PC-9 (cell line): ENCODE results near the gene LYPLAL1. TPM values are rescaled to one million over a fixed set of nuclear protein-coding genes. Genes with fewer than 3 reads are reported as not detected.

Experiments used
- BruUV-seq: library from RNA; stranded (reverse); fragments of 400-500 nt; replicated peaks from 2 replicates; lab custom pipeline; 2021; lab: Mats Ljungman, UMichigan
- CTCF ChIA-PET: fragments of 300-600 bp; sonication (Branson Sonifier 250); formaldehyde crosslinking; loops from one replicate; lab custom pipeline; 2022; ENCODE audit warnings: antibody characterized with exemption; lab: Charles Lee
- POLR2A ChIA-PET: fragments of 300-600 bp; sonication (Branson Sonifier 250); formaldehyde crosslinking; loops from one replicate; lab custom pipeline; 2022; ENCODE audit warnings: antibody characterized with exemption; ENCODE audit not compliant: unreplicated experiment; lab: Charles Lee
- DNase-seq, 2 experiments: peaks; one replicate each; pipeline versions ENCODE4 v3.0.0 to v3.0.0-alpha.2; 2015 to 2022; ENCODE audit warnings: mixed read lengths in 1 of 2
- H2AFZ ChIP-seq: fragments of 200-600 bp; sonication (generic); 2 replicates; pipeline ENCODE4 v1.8.1; 2017; ENCODE audit warnings: antibody characterized with exemption
- H3F3A ChIP-seq: fragments of 200-600 bp; sonication (generic); 2 replicates; pipeline ENCODE4 v1.8.1; 2017; ENCODE audit warnings: antibody characterized with exemption, mild to moderate bottlenecking, low read depth; ENCODE audit not compliant: insufficient read depth
- H3K27ac ChIP-seq: fragments of 200-600 bp; sonication (generic); 2 replicates; pipeline ENCODE4 v1.6.1; 2016; ENCODE audit warnings: mixed run types
- H3K27me3 ChIP-seq: fragments of 200-600 bp; sonication (generic); 2 replicates; pipeline ENCODE4 v1.6.1; 2016; ENCODE audit warnings: low read depth, mixed run types; ENCODE audit not compliant: insufficient read depth
- H3K36me3 ChIP-seq: fragments of 200-600 bp; sonication (generic); 2 replicates; pipeline ENCODE4 v1.6.1; 2016; ENCODE audit warnings: low read depth, mixed run types
- H3K4me1 ChIP-seq: fragments of 200-600 bp; sonication (generic); replicated peaks from 2 replicates; pipeline ENCODE4 v1.6.1; 2016; ENCODE audit warnings: mixed run types; ENCODE audit not compliant: insufficient read depth
- H3K4me2 ChIP-seq: fragments of 200-600 bp; sonication (generic); 2 replicates; pipeline ENCODE4 v1.6.1; 2017; ENCODE audit warnings: mixed run types
- H3K4me3 ChIP-seq: fragments of 200-600 bp; sonication (generic); 2 replicates; pipeline ENCODE4 v1.6.1; 2016; ENCODE audit warnings: mixed run types
- H3K79me2 ChIP-seq: fragments of 200-600 bp; sonication (generic); 2 replicates; pipeline ENCODE4 v1.6.1; 2017; ENCODE audit warnings: low read depth, mixed run types
- H3K9me2 ChIP-seq: fragments of 200-600 bp; sonication (generic); 2 replicates; pipeline ENCODE4 v1.8.1; 2017; ENCODE audit warnings: mild to moderate bottlenecking; ENCODE audit not compliant: insufficient read depth
- H3K9me3 ChIP-seq: fragments of 200-600 bp; sonication (generic); 2 replicates; pipeline ENCODE4 v1.8.1; 2016; ENCODE audit warnings: low read depth; ENCODE audit not compliant: insufficient read depth
- H4K20me1 ChIP-seq: fragments of 200-600 bp; sonication (generic); 2 replicates; pipeline ENCODE4 v1.8.1; 2017; ENCODE audit not compliant: insufficient read depth
- CTCF ChIP-seq: fragments of 200-600 bp; sonication (generic); conservative IDR thresholded peaks from 2 replicates; pipeline ENCODE4 v1.6.1; 2017; ENCODE audit warnings: mixed run types, antibody characterized with exemption, mild to moderate bottlenecking, moderate library complexity
- EZH2 ChIP-seq: fragments of 200-600 bp; sonication (generic); IDR thresholded peaks from 2 replicates; pipeline ENCODE4 v1.8.0; 2017; ENCODE audit warnings: antibody characterized with exemption, low read depth
- intact Hi-C: fragments of 100-400 bp; cut with micrococcal nuclease; formaldehyde crosslinking; loops from one replicate; pipeline ENCODE4 v1.10.0; 2022; ENCODE audit not compliant: unreplicated experiment
- total RNA-seq: library from RNA; stranded (reverse); gene quantifications from 2 replicates; pipeline ENCODE4 v1.2.3, GENCODE V29; 2021

Gene LYPLAL1
- total RNA-seq, 1 experiment from 2014 or later, result 57.0 TPM

GRCh38 chr1:219149009-219149577 is 24.6 kb upstream of the LYPLAL1 start:
- H3K27ac ChIP-seq, result no peak overlapping the region
- POLR2A ChIA-PET, result interaction anchor here (0.6 kb wide), 1 partner anchor 11 kb away, joined by 7 read pairs; no protein-coding TSS in a partner anchor
- no peaks in the 10 kb centered on the region for H3K9me3 ChIP-seq
- DNase-seq, result no peak
- no peak overlapping the region for H3K4me3 ChIP-seq
- CTCF ChIA-PET, result no interaction called here
- no peak for TF ChIP-seq CTCF
- no peak for TF ChIP-seq EZH2
- intact Hi-C loops, result no loop called here
- no peaks in the 10 kb centered on the region for H3K36me3 ChIP-seq
- no peaks in the 10 kb centered on the region for H3K4me1 ChIP-seq
- no TSS peak for BruUV-seq
- H2AFZ ChIP-seq, result no peak overlapping the region
- H3K9me2 ChIP-seq, result no peaks in the 10 kb centered on the region; the same call in 1 of the 2 replicates
- H3F3A ChIP-seq, result no peaks in the 10 kb centered on the region
- H3K79me2 ChIP-seq, result no peaks in the 10 kb centered on the region
- H3K27me3 ChIP-seq, result no peaks in the 10 kb centered on the region
- H3K4me2 ChIP-seq, result no peak overlapping the region
- no peaks in the 10 kb centered on the region for H4K20me1 ChIP-seq

GRCh38 chr1:219149953-219150352 is 23.7 kb upstream of the LYPLAL1 start:
- Histone ChIP-seq H3K4me1 (no peaks in the 10 kb centered on the region), H3K4me3 (no peak overlapping the region), H3K79me2 (no peaks in the 10 kb centered on the region), H3K4me2 (no peak overlapping the region), H3K9me3 (no peaks in the 10 kb centered on the region), H3K27ac (no peak overlapping the region), H2AFZ (no peak overlapping the region), H3F3A (no peaks in the 10 kb centered on the region), H3K9me2 (no peaks in the 10 kb centered on the region; the same call in 1 of the 2 replicates), H3K36me3 (no peaks in the 10 kb centered on the region), H4K20me1 (no peaks in the 10 kb centered on the region), H3K27me3 (no peaks in the 10 kb centered on the region)
- POLR2A ChIA-PET, result no interaction called here
- BruUV-seq, result no TSS peak
- no peak for DNase-seq
- CTCF ChIA-PET, result no interaction called here
- intact Hi-C loops, result no loop called here
- TF ChIP-seq CTCF, result no peak
- TF ChIP-seq EZH2, result no peak

GRCh38 chr1:219150913-219151312 is 22.8 kb upstream of the LYPLAL1 start:
- H3K9me2 ChIP-seq, result no peaks in the 10 kb centered on the region; the same call in 1 of the 2 replicates
- no peak overlapping the region for H3K4me3 ChIP-seq
- no peaks in the 10 kb centered on the region for H3K9me3 ChIP-seq
- H4K20me1 ChIP-seq, result no peaks in the 10 kb centered on the region
- no peaks in the 10 kb centered on the region for H3K79me2 ChIP-seq
- H3K27me3 ChIP-seq, result no peaks in the 10 kb centered on the region
- H3F3A ChIP-seq, result no peaks in the 10 kb centered on the region
- H3K36me3 ChIP-seq, result no peaks in the 10 kb centered on the region
- ChIA-PET CTCF (no interaction called here), POLR2A (no interaction called here)
- H3K4me2 ChIP-seq, result no peak overlapping the region
- H3K27ac ChIP-seq, result no peak overlapping the region
- intact Hi-C loops, result no loop called here
- no TSS peak for BruUV-seq
- no peak for DNase-seq
- TF ChIP-seq CTCF (no peak), EZH2 (no peak)
- no peak overlapping the region for H2AFZ ChIP-seq
- no peaks in the 10 kb centered on the region for H3K4me1 ChIP-seq
